H1 (cell line): Measurements from ENCODE around the gene ZNF225. TPM values are rescaled to one million over a fixed set of nuclear protein-coding genes. Genes with fewer than 3 reads are reported as not detected.

Experiments
- CTCF ChIA-PET: fragments of 300-600 bp; sonication (Branson Sonifier 250); formaldehyde crosslinking; loops from one replicate; lab custom pipeline; 2021; ENCODE audit not compliant: partially characterized antibody; lab: Charles Lee
- POLR2A ChIA-PET: fragments of 300-600 bp; sonication (Branson Sonifier 250); formaldehyde crosslinking; loops from one replicate; lab custom pipeline; 2021; ENCODE audit warnings: inconsistent platforms; ENCODE audit not compliant: partially characterized antibody; lab: Charles Lee
- DNase-seq, 2 experiments: peaks; one replicate each; pipeline versions ENCODE4 v3.0.0 to v3.0.0-alpha.2; 2010 to 2022; ENCODE audit warnings: low spot score in 2 of 2, low read depth in 1 of 2, mixed read lengths in 1 of 2
- FAIRE-seq: peaks from 2 replicates; lab custom pipeline; 2011; peaks lifted over from hg19 to GRCh38; lab: Jason Lieb, UNC
- H2AFZ ChIP-seq: 2 replicates; pipeline ENCODE4 v1.8.1; 2012; ENCODE audit warnings: low read length, inconsistent platforms
- H2AK5ac ChIP-seq: 2 replicates; pipeline ENCODE4 v1.6.1; 2013; ENCODE audit warnings: low read depth, low read length
- H2BK120ac ChIP-seq: replicated peaks from 2 replicates; pipeline ENCODE3; 2013; ENCODE audit warnings: low read depth, low read length, inconsistent platforms
- H2BK12ac ChIP-seq: 2 replicates; pipeline ENCODE4 v1.6.1; 2013; ENCODE audit warnings: low read depth, low read length
- H2BK15ac ChIP-seq: 2 replicates; pipeline ENCODE4 v1.6.1; 2013; ENCODE audit warnings: low read length
- H2BK20ac ChIP-seq: 2 replicates; pipeline ENCODE4 v1.6.1; 2013; ENCODE audit warnings: low read length
- H2BK5ac ChIP-seq: 2 replicates; pipeline ENCODE4 v1.6.1; 2013; ENCODE audit warnings: low read depth, low read length
- H3K14ac ChIP-seq: 2 replicates; pipeline ENCODE4 v1.6.1; 2013; ENCODE audit warnings: inconsistent platforms; ENCODE audit not compliant: insufficient read length
- H3K18ac ChIP-seq: 2 replicates; pipeline ENCODE4 v1.6.1; 2013; ENCODE audit warnings: low read length; ENCODE audit errors: extremely low read depth
- H3K23ac ChIP-seq: 2 replicates; pipeline ENCODE4 v1.6.1; 2013; ENCODE audit warnings: inconsistent platforms; ENCODE audit not compliant: insufficient read length
- H3K23me2 ChIP-seq: 2 replicates; pipeline ENCODE4 v1.6.1; 2013; ENCODE audit warnings: low read depth, low read length
- H3K27ac ChIP-seq: 2 replicates; pipeline ENCODE4 v1.6.1; 2011; ENCODE audit warnings: low read depth, low read length, inconsistent platforms
- H3K27me3 ChIP-seq, 4 experiments: replicated peaks in 1 of 4; 1 replicate in 1 of 4; 2 replicates in 3 of 4; pipeline versions ENCODE4 v1.6.1 to v1.8.1; 2011 to 2013; ENCODE audit warnings: low read length in 3 of 4, mild to moderate bottlenecking in 3 of 4, inconsistent platforms in 2 of 4, mixed read lengths in 2 of 4, moderate library complexity in 1 of 4; ENCODE audit not compliant: control insufficient read depth in 3 of 4, insufficient read depth in 3 of 4; ENCODE audit errors: extremely low read depth in 1 of 4
- H3K36me3 ChIP-seq, 4 experiments: 2 replicates each; pipeline versions ENCODE4 v1.6.1 to v1.8.1; 2011 to 2013; ENCODE audit warnings: mild to moderate bottlenecking in 4 of 4, low read length in 3 of 4, moderate library complexity in 2 of 4, control low read depth in 1 of 4, inconsistent platforms in 1 of 4; ENCODE audit not compliant: insufficient read depth in 4 of 4, control insufficient read depth in 2 of 4
- H3K4ac ChIP-seq: replicated peaks from 2 replicates; pipeline ENCODE3; 2013; ENCODE audit warnings: low read length, low read depth, mixed read lengths, inconsistent platforms; ENCODE audit not compliant: insufficient read length
- H3K4me1 ChIP-seq, 4 experiments: replicated peaks in 1 of 4; 1 replicate in 1 of 4; 2 replicates in 3 of 4; pipeline versions ENCODE4 v1.6.1 to v1.8.1; 2011 to 2013; ENCODE audit warnings: low read length in 3 of 4, inconsistent platforms in 2 of 4, mixed read lengths in 1 of 4; ENCODE audit not compliant: insufficient read depth in 4 of 4, control insufficient read depth in 3 of 4
- H3K4me2 ChIP-seq, 2 experiments: 2 replicates each; pipeline versions ENCODE4 v1.6.1 to v1.8.1; 2011 to 2013; ENCODE audit warnings: low read depth in 2 of 2, low read length in 2 of 2, control low read depth in 1 of 2, inconsistent platforms in 1 of 2, mild to moderate bottlenecking in 1 of 2; ENCODE audit not compliant: insufficient read depth in 1 of 2
- H3K4me3 ChIP-seq, 4 experiments: fragments of 200-600, 300-600 bp in 1 of 4; sonication (generic), shearing (Covaris generic), sonication (Bioruptor Twin) in 1 of 4; 2 replicates each; pipeline versions ENCODE4 v1.5.1 to v1.8.1; 2011 to 2016; ENCODE audit warnings: low read length in 4 of 4, low read depth in 3 of 4, control low read depth in 2 of 4, inconsistent platforms in 2 of 4, mild to moderate bottlenecking in 2 of 4, mixed read lengths in 1 of 4, moderate library complexity in 1 of 4; ENCODE audit not compliant: insufficient read depth in 2 of 4; ENCODE audit errors: extremely low read depth in 1 of 4
- H3K56ac ChIP-seq: replicated peaks from 2 replicates; pipeline ENCODE3; 2013; ENCODE audit warnings: low read depth, mild to moderate bottlenecking, mixed read lengths, low read length, inconsistent platforms; ENCODE audit not compliant: insufficient read length
- H3K79me1 ChIP-seq: 2 replicates; pipeline ENCODE4 v1.6.1; 2013; ENCODE audit warnings: low read depth, low read length, control low read depth
- H3K79me2 ChIP-seq, 2 experiments: 2 replicates each; pipeline versions ENCODE4 v1.6.1 to v1.8.1; 2012 to 2013; ENCODE audit warnings: low read length in 2 of 2, mild to moderate bottlenecking in 2 of 2, inconsistent platforms in 1 of 2; ENCODE audit not compliant: insufficient read depth in 2 of 2, control insufficient read depth in 1 of 2
- H3K9ac ChIP-seq, 4 experiments: replicated peaks in 1 of 4; 1 replicate in 1 of 4; 2 replicates in 3 of 4; pipeline versions ENCODE4 v1.6.1 to v1.8.1; 2011 to 2013; ENCODE audit warnings: low read depth in 3 of 4, low read length in 3 of 4, control low read depth in 2 of 4, mild to moderate bottlenecking in 2 of 4, moderate library complexity in 2 of 4, inconsistent platforms in 1 of 4; ENCODE audit errors: extremely low read depth in 1 of 4
- H3K9me3 ChIP-seq, 2 experiments: 2 replicates each; pipeline versions ENCODE4 v1.6.1 to v1.8.1; 2012 to 2013; ENCODE audit warnings: mild to moderate bottlenecking in 2 of 2, moderate library complexity in 2 of 2, control low read depth in 1 of 2, inconsistent platforms in 1 of 2, low read depth in 1 of 2, low read length in 1 of 2, mixed read lengths in 1 of 2; ENCODE audit not compliant: insufficient read depth in 2 of 2
- H4K20me1 ChIP-seq, 2 experiments: replicated peaks in 1 of 2; 2 replicates each; pipeline versions ENCODE3 to v1.8.1; 2011 to 2013; ENCODE audit warnings: inconsistent platforms in 2 of 2, low read length in 2 of 2, mild to moderate bottlenecking in 1 of 2; ENCODE audit not compliant: insufficient read depth in 2 of 2, control insufficient read depth in 1 of 2
- H4K5ac ChIP-seq: 2 replicates; pipeline ENCODE4 v1.6.1; 2013; ENCODE audit warnings: low read length, low read depth, mixed read lengths, inconsistent platforms; ENCODE audit not compliant: insufficient read length
- H4K8ac ChIP-seq: 2 replicates; pipeline ENCODE4 v1.8.0; 2013; ENCODE audit warnings: mild to moderate bottlenecking, moderate library complexity, low read length, inconsistent platforms; ENCODE audit not compliant: insufficient read depth; ENCODE audit errors: extremely low read depth
- H4K91ac ChIP-seq: replicated peaks from 2 replicates; pipeline ENCODE3; 2013; ENCODE audit warnings: low read length, mixed read lengths, inconsistent platforms; ENCODE audit not compliant: insufficient read length
- GABPA ChIP-seq: IDR thresholded peaks from 2 replicates; pipeline ENCODE4 v1.6.1; 2011; ENCODE audit warnings: mild to moderate bottlenecking, low read length, moderate library complexity, borderline replicate concordance; ENCODE audit not compliant: insufficient read depth
- PHF8 ChIP-seq: fragments of 200-600 bp; sonication (generic); conservative IDR thresholded peaks from 2 replicates; pipeline ENCODE4 v1.7.1; 2012; ENCODE audit warnings: low read depth, mild to moderate bottlenecking, inconsistent platforms, low read length, moderate library complexity
- SIRT6 ChIP-seq: IDR thresholded peaks from one replicate; pipeline ENCODE4 v1.7.1; 2012; ENCODE audit warnings: low read length, inconsistent platforms
- SP2 ChIP-seq: IDR thresholded peaks from 2 replicates; pipeline ENCODE4 v1.6.1; 2012; ENCODE audit warnings: mild to moderate bottlenecking, low read length, inconsistent platforms
- WGBS, 2 experiments: shearing (Covaris generic) in 1 of 2; methylation state at CpG; one replicate each; pipeline versions ENCODE4 v1.1.6 to v1.1.7; 2013 to 2015; ENCODE audit warnings: low lambda C conversion rate in 2 of 2, mixed read lengths in 2 of 2, inconsistent platforms in 1 of 2, low coverage in 1 of 2, missing lambda C conversion rate in 1 of 2; ENCODE audit not compliant: insufficient replicate concordance in 2 of 2, insufficient coverage in 1 of 2, insufficient read length in 1 of 2; ENCODE audit errors: extremely low coverage in 1 of 2, missing lambda C conversion rate in 1 of 2; 5-methylcytosine and 5-hydroxymethylcytosine counted together
- polyA plus RNA-seq, 7 experiments: library from polyadenylated mRNA; depleted of rRNA in 3 of 7; stranded (reverse) in 5 of 7; unstranded in 2 of 7; fragments of >200 nt in 5 of 7; fragments of 200-250 nt in 2 of 7; gene quantifications; 1 replicate in 5 of 7; 2 replicates in 1 of 7; 4 replicates in 1 of 7; pipeline versions ENCODE4 v1.2.1 to v1.2.3, GENCODE V29; 2011 to 2013; ENCODE audit warnings: missing spikeins in 2 of 7, mixed read lengths in 2 of 7
- total RNA-seq: library from RNA; stranded (reverse); fragmentation: NEBNext Ultra II Directional; extraction: Animal tissue kit (Norgen Biotek cat#: 25700); gene quantifications from 2 replicates; pipeline ENCODE4 v1.2.1, GENCODE V29; 2021

Gene ZNF225
- total and polyA plus RNA-seq, 2 of the 8 experiments (the other 6 are each of a cell fraction or from before 2014, with no cell fraction given): 0.98 to 5.0 TPM

GRCh38 chr19:44112802-44113137, 429 bp upstream of the ZNF225 start:
- Histone ChIP-seq H3K4ac (no peak overlapping the region), H2BK120ac (no peak overlapping the region), H2BK20ac (no peak overlapping the region), H3K79me1 (no peaks in the 10 kb centered on the region; the same call in 1 of the 2 replicates), H2AFZ (peak overlapping the region; percentile 63; the same call in 1 of the 2 replicates), H4K91ac (no peak overlapping the region), H3K9ac (peak overlapping the region in 3 of 4 experiments; percentile 62 to 93 (median 81); a peak in 6 of 7 replicates), H4K5ac (no peak overlapping the region), H3K4me2 (peak overlapping the region; percentile 64 to 69), H2BK15ac (no peak overlapping the region), H3K27me3 (no peaks in the 10 kb centered on the region), H2BK12ac (no peak overlapping the region; the same call in 1 of the 2 replicates), H2BK5ac (0 out of 2 replicates have a peak overlapping the region, but pooled peaks have one; percentile 8), H3K4me1 (no peaks in the 10 kb centered on the region), H3K79me2 (peaks cover 0 to 14% of the 10 kb centered on the region in 2 experiments; a peak in 2 of 4 replicates), H3K27ac (peak overlapping the region; percentile 56), H3K9me3 (peaks cover 15 to 17% of the 10 kb centered on the region in 2 experiments), H3K18ac (no peak overlapping the region), H3K56ac (no peak overlapping the region), H2AK5ac (no peak overlapping the region; the same call in 1 of the 2 replicates), H3K23me2 (peaks cover 4% of the 10 kb centered on the region; the same call in 1 of the 2 replicates), H3K14ac (no peak overlapping the region), H4K20me1 (no peaks in the 10 kb centered on the region), H3K36me3 (peaks cover 0 to 18% (median 5%) of the 10 kb centered on the region in 4 experiments; a peak in 5 of 8 replicates), H3K23ac (no peak overlapping the region), H4K8ac (peak overlapping the region; percentile 42; the same call in 1 of the 2 replicates), H3K4me3 (peak overlapping the region; percentile 80 to 100 (median 95))
- DNase-seq: no peak
- POLR2A ChIA-PET: interaction anchor here (0.9 to 3.8 kb wide), 10 partner anchors 18 to 387 kb away, joined by 3 to 27 read pairs (median 5); partner anchors contain the start of genes ZNF180, ZNF223, ZNF224 and ZNF226
- 1% methylated on average over 11 of the region's 11 CpGs; no CpG with 5 or more reads in 1 of the 2 experiments for WGBS, 2 experiments
- CTCF ChIA-PET: interaction anchor here (0.9 kb wide), 1 partner anchor 62 kb away, joined by 5 read pairs; no protein-coding TSS in a partner anchor
- TF ChIP-seq GABPA: no peak
- no peak for TF ChIP-seq SP2
- peak; percentile 32; the same call in 1 of the 2 replicates for TF ChIP-seq PHF8
- no peak for TF ChIP-seq SIRT6
- FAIRE-seq: no peak
